GM21528 (cell line): ENCODE results near the gene RRP36.

ENCODE experiments used
- ATAC-seq: cut with Tn5 transposase; IDR thresholded peaks from one replicate; pipeline ENCODE4 v1.9.1; 2021; ENCODE audit warnings: mild to moderate bottlenecking, moderate library complexity; ENCODE audit not compliant: unreplicated experiment, low FRiP score

The RRP36 gene

DNA sequence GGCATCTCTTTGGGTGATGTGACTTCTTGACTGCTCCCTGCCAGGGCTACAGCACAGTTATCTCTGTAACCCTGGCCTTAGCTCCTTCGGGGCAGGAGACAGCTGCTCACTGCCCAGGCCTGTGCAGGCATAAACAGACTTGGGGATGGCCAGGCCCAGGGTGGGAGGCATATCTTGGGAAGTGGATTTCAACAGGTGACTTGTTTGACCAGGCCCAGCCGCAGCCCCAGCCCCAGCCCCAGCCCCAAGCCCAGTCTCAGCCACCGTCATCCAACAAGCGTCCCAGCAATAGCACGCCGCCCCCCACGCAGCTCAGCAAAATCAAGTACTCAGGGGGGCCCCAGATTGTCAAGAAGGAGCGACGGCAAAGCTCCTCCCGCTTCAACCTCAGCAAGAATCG, 15.2 kb upstream of the RRP36 start:
- ATAC-seq = no peak

DNA sequence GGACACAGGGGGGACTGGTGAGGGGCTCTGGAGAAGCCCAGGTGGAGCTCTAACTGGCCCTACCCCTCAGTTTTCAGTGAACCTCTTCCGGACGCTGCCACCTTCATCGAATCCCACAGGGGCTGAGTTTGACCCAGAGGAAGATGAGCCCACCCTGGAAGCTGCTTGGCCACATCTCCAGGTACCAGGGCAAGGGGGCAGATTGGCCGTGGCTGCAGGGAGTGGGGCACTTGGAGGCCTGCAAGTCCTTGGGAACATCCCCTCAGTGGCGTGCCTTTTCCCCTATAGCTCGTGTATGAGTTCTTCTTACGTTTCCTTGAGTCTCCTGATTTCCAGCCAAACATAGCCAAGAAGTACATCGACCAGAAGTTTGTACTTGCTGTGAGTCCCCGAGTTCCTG, 14.3 kb upstream of the RRP36 start:
- ATAC-seq = no peak

DNA sequence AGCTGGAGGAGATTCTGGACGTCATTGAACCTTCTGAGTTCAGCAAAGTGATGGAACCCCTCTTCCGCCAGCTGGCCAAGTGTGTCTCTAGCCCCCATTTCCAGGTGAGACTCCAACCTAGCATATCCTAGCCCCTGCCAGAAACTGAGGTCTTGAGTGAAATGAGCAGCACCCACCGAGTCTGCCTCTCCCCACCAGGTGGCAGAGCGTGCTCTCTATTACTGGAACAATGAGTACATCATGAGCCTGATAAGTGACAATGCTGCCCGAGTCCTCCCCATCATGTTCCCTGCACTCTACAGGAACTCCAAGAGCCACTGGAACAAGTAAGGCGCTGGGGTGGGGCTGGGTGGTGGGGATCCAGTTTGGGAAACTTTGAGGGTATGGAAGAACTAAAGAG, 12.3 kb upstream of the RRP36 start:
- no peak for ATAC-seq

DNA sequence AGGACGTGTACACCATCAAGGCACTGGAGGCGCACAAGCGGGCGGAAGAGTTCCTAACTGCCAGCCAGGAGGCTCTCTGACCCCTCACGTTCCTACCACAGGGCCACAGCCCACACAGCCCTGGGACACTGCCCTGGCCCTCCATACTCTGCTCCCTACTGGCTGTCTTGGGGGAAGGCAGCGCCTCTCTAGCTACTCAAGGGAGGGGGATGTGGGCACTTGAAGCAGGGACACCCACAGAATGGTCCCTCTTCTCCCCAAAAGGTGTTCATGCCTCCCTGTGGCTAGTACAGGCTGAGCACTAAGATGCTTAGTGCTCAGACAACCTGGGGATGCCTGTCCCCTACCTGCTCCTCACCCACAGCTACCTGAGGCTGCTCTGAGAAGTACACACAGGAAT, 10.2 kb upstream of the RRP36 start:
- ATAC-seq = no peak

DNA sequence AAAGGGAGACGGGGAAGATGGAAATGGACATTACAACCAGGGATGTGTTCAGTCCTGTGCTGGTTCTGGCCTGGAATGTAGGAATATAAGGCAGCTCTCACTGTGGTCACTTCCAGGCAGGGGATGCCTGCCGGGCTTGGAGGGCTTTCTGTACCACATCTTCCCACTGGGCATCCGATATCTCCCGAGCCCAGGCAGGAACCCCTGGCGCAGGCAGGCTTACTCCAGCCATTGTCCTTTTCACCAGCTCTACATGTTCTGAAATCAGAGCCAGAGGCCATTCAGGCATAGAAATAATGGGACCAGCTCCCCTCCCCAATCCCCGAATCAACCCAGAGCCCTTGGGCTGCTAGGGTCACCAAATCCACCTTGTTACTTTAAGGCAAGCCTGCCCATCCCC, 9.1 kb upstream of the RRP36 start:
- no peak for ATAC-seq

DNA sequence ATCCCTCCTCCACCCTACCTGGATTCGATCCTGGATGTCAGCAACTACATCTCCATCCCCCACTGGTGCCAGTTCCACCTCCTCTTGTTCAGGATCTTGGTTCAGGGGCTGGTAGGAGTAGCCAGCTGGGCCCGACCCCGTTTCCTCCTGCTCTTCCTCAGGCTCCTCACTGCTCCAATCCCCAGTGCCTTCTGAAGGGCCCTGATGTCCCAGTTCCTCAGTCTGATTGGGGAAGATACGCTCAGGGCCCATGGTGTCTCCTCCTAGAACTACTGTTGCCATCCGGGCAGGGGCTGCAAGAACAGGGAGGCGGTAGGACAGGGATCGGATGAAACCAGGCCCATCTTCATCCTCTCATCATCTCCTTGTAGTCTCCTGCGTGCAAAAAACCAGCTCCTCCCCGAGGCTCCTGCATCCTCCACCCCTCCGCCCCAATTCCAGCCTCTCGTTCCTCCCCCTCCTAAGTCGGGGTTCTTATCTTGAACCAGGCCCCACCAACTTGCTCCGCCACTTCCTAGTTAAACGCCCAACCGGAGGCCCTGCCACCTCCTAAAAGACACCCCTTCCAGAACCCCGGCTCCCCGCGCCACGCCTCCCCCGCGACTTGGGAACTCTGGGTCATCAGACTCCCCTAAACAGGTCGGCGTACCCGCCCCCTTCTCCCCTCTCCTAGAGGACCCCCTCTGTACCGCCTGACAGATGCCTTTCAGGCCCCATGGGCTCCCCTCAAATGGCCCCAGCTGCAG, 8.2 kb upstream of the RRP36 start:
- ATAC-seq = peak; percentile 6

DNA sequence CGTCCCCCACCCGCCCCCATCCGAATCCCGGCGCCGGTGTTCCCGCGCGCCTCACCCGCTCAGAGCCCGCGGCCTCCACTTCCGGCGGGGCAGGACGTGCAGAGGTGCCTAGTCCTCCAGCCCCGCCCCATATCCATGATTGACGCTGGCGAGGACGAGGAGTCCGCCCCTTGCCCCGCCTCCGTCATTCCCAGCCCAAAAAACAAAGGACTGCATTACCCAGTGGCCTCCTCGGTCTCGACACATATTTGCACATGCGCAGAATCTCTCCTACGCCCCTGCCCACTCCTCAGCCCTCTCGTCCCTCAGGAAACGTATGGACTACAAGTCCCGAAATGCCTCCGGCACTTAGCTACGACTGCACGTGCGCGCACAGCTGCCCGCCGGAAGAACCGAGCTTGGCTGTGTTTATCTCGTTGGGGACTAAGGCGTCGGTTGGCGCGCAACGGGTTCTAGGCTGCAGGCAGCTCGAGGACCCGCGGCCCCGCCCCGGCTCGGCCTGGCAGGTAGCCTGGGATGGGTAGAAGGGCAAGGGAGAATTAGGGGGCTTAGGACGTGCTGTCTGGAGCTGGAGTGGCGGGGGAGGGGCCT, 7.5 kb upstream of the RRP36 start, which contains the start of the genes KLHDC3 and MEA1:
Gene KLHDC3, plus strand, starts transcription at position 407 of the 591 bp plus-strand sequence. CDS start 2,944 bp downstream, outside the sequence.
Gene MEA1, minus strand, starts transcription at position 104 of the 591 bp plus-strand sequence. CDS start 133 bp downstream, outside the sequence.
- peak; percentile 90 for ATAC-seq

DNA sequence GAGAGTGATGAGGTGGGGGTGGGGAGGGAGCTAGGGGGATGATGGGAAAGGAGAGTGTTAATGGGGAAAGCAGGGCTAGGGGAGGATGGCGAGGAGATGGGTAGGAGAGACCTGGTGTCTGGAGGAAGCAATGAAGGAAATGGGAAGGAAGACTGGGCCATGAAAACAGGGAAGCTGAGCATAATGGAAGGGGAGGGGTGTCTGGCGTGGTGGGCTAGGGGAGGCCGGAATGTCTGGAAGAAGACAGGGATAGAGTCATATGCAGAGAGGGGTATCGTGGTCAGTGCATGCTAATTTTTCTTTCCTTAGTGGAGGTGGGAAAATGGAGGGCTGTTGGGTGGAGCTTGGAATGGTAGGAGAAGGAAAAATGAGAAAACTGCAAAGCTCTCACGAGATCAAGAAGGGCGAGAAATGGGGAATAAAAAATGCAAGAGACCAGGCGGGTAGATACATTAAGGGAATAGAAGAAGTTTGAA, 7.0 kb upstream of the RRP36 start:
- ATAC-seq = no peak

DNA sequence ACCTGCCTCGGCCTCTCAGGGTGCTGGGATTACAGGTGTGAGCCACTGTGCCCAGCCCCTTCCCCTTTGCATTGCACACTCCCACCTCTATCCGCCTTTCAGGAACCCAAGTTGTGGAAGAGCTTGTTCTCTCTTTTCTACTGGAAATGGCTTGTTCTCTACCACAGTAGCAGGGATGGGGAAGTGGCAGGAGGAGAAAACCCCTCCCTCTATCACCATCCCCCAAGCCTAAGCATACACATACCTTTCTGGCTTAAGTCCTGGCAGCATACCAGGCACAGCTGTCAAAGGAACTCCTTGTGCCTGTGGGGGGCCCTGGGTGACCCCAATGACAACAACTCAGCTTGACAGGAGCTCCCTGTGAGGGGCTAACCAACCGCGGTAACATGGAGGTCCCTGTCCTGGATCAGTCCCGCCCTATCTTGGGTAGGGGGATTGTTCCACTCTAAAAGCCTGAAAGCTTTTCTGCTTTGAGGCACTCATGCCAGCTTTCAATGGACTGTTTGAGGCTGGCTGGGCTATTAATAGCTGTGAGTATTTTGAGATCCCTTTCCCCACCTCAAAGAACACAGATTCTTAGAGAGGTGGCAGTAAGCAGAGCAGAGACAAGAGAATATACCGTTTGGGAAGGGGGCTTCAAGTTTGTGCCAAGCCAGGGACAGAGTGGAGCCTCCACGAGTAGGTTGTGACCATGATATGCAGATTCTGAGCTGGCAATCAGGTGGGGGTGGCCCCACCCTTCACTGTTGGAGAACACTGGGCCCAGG, 5.1 kb upstream of the RRP36 start:
- ATAC-seq = no peak

DNA sequence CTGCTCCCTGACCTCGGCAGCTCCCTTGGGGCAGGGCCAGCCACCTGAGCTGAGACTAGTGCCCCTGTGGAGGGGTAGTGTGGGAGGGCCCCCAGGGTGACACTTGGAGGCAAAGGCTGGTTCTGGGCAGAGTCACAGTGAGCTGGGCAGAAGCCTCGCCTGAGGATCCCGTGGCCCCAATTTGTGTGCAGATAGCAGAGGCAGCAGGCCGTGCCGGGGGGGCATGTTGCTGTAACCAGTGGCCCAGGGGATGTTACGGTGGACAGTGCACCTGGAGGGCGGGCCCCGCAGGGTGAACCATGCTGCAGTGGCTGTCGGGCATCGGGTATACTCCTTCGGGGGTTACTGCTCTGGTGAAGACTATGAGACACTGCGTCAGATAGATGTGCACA, 4.5 kb upstream of the RRP36 start:
- no peak for ATAC-seq

DNA sequence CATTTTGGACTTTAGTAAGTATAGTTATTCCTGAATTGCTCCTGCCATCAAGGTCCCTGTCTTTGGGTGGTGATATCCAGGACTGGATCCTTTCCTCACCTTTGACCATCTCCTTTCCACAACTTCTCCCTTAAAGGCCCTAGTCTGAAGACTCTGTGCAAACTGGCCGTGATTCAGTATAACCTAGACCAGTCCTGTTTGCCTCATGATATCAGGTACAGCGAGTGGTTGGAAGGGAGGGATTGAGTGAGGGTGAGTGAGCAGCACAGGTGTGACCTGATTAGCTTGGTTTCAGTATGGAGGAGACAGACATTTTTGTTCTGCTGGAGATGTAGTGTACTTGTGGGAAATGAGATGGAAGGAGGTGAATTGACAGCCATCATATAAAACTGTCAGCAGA, 2.3 kb upstream of the RRP36 start:
- ATAC-seq = no peak

DNA sequence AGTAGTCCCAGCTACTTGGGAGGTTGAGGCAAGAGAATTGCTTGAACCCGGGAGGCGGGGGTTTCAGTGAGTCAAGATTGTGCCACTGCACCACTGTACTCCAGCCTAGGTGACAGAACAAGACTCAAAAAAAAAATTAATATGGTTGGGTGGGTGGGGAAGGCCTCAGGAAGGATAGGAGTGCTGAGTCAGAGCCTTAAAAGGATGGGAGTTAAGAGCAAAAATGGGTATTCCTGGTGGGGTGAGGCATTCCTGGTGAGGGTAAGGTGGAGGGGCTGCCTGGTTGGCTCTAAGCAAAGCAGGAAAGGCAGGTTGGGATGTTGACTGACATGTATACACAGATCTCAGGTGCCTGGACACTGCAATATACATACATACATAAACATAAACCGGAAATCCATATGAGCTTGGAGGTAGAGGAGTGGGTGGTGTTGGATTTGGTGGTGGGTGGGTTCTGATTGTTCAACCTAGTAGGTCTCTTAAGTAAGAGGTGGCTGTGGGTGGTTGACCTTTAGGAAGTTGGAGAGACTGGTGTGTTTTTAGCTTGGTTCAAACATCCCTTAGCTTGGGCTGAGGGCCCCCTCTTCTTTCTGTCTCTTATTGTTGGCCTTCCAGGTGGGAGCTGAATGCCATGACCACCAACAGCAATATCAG, 1.2 kb upstream of the RRP36 start:
- no peak for ATAC-seq

DNA sequence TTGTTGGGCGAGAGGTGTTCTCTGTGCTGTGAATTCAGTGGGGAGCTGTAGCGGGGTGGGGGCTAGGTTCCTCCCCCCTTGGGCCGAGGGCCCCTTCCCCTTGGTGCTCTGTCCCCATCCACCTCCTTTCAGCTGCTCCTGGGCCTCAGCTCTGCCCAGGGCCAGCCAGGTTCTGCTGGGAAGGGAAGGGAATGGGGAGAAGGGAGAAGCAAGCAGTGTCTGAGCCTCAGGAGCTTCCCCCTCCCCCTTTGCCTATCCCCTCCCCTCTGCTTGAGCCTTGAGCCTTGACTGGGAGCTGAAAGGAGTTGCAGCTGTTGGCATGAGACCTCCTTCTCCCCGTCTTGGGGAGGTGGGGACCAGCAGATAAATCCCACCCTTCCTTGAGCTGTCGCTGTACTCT, 576 bp upstream of the RRP36 start:
- ATAC-seq = no peak

DNA sequence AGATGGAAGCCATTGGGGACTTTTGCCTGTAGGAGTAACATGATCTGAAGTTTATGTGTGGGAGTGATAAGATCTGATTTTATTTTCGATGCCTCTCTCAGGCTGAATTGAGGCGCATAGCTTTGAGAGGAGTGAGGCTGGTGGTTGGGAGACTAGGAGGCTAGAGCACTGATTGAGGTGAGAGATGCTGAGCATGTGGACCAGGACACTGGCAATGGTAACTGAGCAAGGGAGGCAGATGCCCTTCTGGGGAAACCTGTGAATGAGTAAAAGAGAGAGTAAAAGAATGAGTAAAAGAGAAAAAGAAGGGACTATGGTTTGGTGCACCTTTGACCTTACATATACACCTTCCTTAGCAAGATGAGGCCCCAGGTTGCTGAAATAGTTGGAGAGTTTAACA, 3.0 kb downstream of the RRP36 start:
- ATAC-seq = no peak

DNA sequence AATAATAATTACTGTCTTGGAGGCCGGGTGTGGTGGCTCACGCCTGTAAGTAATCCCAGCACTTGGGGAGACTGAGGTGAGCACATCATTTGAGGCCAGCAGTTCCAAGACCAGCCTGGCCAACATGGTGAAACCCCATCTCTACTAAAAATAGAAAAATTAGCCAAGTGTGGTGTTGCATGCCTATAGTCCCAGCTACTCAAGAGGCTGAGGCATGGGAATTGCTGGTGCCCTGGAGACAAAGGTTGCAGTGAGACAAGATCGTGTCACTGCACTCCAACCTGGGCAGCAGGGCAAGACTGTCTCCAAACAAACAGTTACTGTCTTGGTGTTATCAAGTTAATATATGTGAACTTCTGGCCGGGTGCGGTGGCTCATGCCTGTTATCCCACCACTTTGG, 4.9 kb downstream of the RRP36 start:
- no peak for ATAC-seq

DNA sequence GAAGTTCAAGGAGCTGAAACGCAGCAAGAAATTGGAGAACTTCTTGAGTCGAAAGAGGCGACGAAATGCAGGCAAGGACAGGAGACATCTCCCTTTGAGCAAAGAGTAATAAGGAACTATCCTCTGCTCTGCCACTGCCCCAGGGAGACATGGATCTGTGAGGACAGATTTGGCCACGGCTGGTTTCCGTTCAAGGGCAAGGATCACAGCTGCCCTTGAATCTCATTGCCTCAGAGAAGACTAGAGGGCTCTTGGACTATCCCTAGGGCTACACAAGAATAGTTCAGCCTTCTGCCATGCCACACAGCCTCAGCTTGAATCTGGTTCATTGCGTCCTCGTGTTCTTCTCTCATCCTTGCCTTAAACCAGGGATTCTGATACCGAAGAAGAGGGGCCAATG, 7.7 kb downstream of the RRP36 start:
- ATAC-seq = no peak

DNA sequence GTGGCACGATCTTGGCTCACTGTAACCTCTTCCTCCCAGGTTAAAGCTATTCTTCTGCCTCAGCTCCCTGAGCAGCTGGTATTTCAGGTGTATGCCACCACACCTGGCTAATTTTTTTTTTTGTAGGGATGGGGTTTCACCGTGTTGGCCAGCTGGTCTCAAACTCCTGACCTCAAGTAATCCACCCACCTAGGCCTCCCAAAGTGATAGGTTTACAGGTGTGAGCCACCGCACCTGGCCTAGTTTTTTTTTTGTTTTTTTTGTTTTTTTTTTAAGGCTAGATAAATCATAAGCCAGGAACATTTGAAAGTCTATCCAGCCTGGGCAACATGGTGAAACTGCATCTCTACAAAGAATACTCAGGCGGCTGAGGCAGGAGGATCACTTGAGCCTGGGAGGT, 10.9 kb downstream of the RRP36 start:
- ATAC-seq = no peak

DNA sequence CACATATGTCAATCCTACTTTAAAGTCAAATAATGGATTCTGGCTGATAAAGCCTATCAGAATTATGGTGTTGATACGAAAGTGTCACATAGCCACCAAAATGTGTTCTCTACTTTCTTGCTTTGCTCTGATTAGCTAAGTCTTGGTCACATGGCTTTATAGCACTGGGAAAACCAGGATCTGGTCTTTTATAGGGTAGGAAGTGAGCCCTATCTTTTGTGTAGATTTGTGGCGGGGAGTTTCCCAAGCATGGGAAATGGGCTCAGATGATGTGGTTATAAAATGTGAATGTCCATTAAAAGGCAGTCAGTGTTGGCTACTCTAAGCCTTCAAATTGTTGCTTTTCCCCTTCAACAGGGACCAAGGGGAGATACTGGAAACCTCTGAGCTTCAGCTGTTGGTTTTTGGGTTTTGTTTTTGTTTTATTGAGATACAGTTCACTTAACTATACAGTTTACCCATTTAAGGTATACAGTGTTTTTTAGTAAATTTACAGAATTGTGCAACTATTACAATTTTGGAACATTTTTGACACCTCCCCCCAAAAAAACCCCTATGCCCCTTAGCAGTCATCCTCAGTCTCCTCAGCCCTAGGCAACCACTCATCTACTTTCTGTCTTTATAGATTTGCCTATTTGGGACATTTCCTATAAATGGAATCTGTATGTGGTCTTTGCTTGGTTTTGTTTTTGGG, 12.2 kb downstream of the RRP36 start:
- ATAC-seq = no peak

DNA sequence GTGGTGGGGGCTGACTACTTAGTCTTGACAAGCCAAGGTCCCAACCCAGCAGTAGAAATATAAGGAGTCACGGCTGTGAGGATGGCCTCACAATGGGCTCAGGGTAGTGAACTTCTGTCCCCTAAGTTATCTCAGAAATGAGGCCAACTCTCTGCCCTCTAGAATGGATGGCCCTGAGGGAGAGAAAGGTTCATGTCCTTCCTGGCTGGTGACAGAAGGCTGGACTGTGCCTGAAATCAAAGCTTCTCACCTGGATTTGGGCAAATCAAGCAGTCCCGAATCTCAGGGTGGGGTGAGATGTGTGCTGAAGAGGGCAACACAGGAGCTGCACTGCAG, 12.7 kb downstream of the RRP36 start:
- no peak for ATAC-seq

DNA sequence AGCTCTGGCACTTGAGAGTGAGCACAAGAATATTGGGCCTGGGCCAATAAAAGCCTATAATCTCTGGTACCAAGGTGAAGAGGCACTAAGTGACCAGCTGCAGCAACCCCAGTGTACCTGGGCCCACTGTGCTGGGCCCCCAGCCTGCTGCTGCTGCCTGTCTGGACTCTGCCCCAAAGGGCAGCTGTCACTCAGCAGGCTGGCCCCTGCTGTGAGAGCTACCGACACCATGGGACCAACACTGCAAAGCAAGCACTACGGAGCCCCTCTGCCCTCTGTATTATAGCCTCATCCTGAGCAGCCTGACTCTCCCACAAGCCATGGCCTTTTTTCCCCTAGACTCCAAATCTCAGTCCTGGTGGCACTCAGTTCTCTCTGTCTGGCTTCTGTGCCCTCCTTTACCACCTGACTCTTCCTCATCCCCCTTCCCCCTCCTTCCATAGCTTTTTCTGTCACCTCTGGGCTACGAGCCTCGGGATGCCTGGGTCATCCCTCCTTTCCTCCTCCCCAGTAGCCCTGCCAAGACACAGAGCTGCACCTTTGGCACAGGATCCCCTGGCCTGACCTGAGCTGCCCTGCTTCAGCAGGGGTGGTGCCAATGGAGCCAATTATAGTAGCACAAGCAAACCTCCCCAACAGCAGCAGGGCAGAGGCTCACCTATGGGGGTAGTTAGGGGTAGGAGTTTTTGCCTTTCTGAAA, 14.2 kb downstream of the RRP36 start:
- ATAC-seq = no peak
